GM21737 (cell line): Measurements from ENCODE around the gene AQP9.
"Not testable (repeated sequence)": the region's sequence is repeated elsewhere in the genome, so short reads cannot be mapped to it uniquely, and the experiment has no call there.

Experiments used
- ATAC-seq: cut with Tn5 transposase; IDR thresholded peaks from one replicate; pipeline ENCODE4 v1.9.1; 2021; ENCODE audit warnings: mild to moderate bottlenecking, moderate library complexity; ENCODE audit not compliant: unreplicated experiment

Gene AQP9

GRCh38 chr15:58179206-58179605 lies 41.0 kb downstream of the AQP9 start:
- no peak for ATAC-seq

GRCh38 chr15:58179741-58180381 lies 41.7 kb downstream of the AQP9 start:
- no peak for ATAC-seq

- no peak for ATAC-seq
These were observed 44.4 kb downstream of the AQP9 start for GRCh38 chr15:58182460-58183163.

- no peak for ATAC-seq
These were observed 47.3 kb downstream of the AQP9 start for GRCh38 chr15:58185439-58185838.

GRCh38 chr15:58189148-58189811 lies 51.1 kb downstream of the AQP9 start:
- no peak for ATAC-seq

- ATAC-seq, result no peak
These were observed 52.2 kb downstream of the AQP9 start for GRCh38 chr15:58190419-58190818.

- ATAC-seq, result not testable (repeated sequence)
These were observed 55.5 kb downstream of the AQP9 start for GRCh38 chr15:58193636-58194035.

- no peak for ATAC-seq
These were observed 62.6 kb downstream of the AQP9 start for GRCh38 chr15:58200739-58201138.

GRCh38 chr15:58201516-58201915 lies 63.3 kb downstream of the AQP9 start:
- ATAC-seq, result no peak

GRCh38 chr15:58203537-58203936 lies 65.4 kb downstream of the AQP9 start:
- no peak for ATAC-seq

- no peak for ATAC-seq
These were observed 68.0 kb downstream of the AQP9 start for GRCh38 chr15:58206151-58206550.

- not testable (repeated sequence) for ATAC-seq
These were observed 70.0 kb downstream of the AQP9 start for GRCh38 chr15:58208217-58208616.

GRCh38 chr15:58209007-58209481 lies 70.9 kb downstream of the AQP9 start:
- ATAC-seq, result not testable (repeated sequence)

- not testable (repeated sequence) for ATAC-seq
These were observed 71.8 kb downstream of the AQP9 start for GRCh38 chr15:58210031-58210430.

GRCh38 chr15:58212909-58213526 lies 74.8 kb downstream of the AQP9 start:
- ATAC-seq, result no peak

GRCh38 chr15:58213587-58214338 lies 75.6 kb downstream of the AQP9 start:
- no peak for ATAC-seq

GRCh38 chr15:58214591-58215340 lies 76.6 kb downstream of the AQP9 start:
- no peak for ATAC-seq

- no peak for ATAC-seq
These were observed 79.3 kb downstream of the AQP9 start for GRCh38 chr15:58217460-58217859.

GRCh38 chr15:58221591-58222241 lies 83.5 kb downstream of the AQP9 start:
- no peak for ATAC-seq

- ATAC-seq, result no peak
These were observed 84.5 kb downstream of the AQP9 start for GRCh38 chr15:58222679-58223078.
